HG03457 (cell line): ENCODE measurements around the gene LPCAT3.

Source experiments
- ATAC-seq: cut with Tn5 transposase; IDR thresholded peaks from one replicate; pipeline ENCODE4 v1.9.1; 2021; ENCODE audit warnings: moderate number of reproducible peaks; ENCODE audit not compliant: unreplicated experiment

The LPCAT3 gene

DNA sequence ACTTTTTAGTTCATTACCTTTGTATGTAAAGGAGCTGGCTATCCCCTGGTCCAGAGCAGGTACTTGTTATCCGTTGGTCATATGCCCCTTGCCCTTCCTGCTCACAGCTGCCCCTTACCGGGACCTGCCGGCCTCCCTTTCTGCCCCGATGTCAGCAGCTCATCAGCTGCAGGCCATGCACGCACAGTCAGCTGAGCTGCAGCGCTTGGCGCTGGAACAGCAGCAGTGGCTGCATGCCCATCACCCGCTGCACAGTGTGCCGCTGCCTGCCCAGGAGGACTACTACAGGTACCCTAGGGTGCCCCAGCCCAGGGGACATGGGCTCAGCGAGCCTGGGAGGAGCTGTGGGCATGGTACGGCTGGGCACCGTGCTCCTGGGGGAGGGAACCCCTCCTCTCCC lies 77.0 kb downstream of the LPCAT3 start:
- no peak for ATAC-seq

GRCh38 chr12:6939191-6939540 lies 79.1 kb downstream of the LPCAT3 start:
- no peak for ATAC-seq

DNA sequence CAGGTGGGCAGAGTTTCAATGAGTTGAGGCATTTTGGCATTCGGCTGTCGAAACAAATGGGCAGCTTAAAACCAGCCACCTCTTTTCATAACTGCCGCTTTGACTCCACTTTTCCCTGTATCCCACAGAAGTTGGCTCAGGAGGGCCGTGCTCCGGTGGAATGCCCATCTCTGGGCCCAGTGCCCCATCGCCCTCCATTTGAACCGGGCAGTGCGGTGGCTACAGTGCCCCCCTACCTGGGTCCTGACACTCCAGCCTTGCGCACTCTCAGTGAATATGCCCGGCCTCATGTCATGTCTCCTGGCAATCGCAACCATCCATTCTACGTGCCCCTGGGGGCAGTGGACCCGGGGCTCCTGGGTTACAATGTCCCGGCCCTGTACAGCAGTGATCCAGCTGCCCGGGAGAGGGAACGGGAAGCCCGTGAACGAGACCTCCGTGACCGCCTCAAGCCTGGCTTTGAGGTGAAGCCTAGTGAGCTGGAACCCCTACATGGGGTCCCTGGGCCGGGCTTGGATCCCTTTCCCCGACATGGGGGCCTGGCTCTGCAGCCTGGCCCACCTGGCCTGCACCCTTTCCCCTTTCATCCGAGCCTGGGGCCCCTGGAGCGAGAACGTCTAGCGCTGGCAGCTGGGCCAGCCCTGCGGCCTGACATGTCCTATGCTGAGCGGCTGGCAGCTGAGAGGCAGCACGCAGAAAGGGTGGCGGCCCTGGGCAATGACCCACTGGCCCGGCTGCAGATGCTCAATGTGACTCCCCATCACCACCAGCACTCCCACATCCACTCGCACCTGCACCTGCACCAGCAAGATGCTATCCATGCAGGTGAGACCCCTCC lies 79.7 kb downstream of the LPCAT3 start:
- no peak for ATAC-seq

- ATAC-seq: peak; percentile 68
Measured at GRCh38 chr12:6937481-6938352, 80.6 kb downstream of the LPCAT3 start.

GRCh38 chr12:6936636-6937480 lies 81.4 kb downstream of the LPCAT3 start:
- peak; percentile 3 for ATAC-seq

DNA sequence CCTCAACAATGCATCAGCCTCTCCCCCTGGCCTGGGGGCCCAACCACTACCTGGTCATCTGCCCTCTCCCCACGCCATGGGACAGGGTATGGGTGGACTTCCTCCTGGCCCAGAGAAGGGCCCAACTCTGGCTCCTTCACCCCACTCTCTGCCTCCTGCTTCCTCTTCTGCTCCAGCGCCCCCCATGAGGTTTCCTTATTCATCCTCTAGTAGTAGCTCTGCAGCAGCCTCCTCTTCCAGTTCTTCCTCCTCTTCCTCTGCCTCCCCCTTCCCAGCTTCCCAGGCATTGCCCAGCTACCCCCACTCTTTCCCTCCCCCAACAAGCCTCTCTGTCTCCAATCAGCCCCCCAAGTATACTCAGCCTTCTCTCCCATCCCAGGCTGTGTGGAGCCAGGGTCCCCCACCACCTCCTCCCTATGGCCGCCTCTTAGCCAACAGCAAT lies 82.1 kb downstream of the LPCAT3 start:
- ATAC-seq: no peak

GRCh38 chr12:6935371-6936193 lies 82.7 kb downstream of the LPCAT3 start:
- no peak for ATAC-seq

DNA sequence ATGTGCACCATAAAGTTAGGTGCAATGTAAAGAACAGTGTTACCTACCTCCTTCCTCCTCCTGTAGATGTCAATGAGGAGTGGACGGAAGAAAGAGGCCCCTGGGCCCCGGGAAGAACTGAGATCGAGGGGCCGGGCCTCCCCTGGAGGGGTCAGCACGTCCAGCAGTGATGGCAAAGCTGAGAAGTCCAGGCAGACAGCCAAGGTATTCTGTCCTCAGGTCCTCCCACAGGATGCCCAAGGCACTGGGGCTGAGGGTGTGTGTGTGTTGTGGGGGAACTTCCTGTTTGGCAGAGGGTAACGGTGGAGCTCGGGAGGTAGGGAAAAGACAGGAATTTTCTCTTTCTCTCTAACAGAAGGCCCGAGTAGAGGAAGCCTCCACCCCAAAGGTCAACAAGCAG lies 84.2 kb downstream of the LPCAT3 start:
- ATAC-seq: no peak

GRCh38 chr12:6932766-6933165 lies 85.5 kb downstream of the LPCAT3 start:
- no peak for ATAC-seq

- no peak for ATAC-seq
Measured at GRCh38 chr12:6929466-6930452, 88.5 kb downstream of the LPCAT3 start.

- ATAC-seq: no peak
Measured at GRCh38 chr12:6928703-6929407, 89.4 kb downstream of the LPCAT3 start.

- no peak for ATAC-seq
Measured at GRCh38 chr12:6928022-6928702, 90.1 kb downstream of the LPCAT3 start.

DNA sequence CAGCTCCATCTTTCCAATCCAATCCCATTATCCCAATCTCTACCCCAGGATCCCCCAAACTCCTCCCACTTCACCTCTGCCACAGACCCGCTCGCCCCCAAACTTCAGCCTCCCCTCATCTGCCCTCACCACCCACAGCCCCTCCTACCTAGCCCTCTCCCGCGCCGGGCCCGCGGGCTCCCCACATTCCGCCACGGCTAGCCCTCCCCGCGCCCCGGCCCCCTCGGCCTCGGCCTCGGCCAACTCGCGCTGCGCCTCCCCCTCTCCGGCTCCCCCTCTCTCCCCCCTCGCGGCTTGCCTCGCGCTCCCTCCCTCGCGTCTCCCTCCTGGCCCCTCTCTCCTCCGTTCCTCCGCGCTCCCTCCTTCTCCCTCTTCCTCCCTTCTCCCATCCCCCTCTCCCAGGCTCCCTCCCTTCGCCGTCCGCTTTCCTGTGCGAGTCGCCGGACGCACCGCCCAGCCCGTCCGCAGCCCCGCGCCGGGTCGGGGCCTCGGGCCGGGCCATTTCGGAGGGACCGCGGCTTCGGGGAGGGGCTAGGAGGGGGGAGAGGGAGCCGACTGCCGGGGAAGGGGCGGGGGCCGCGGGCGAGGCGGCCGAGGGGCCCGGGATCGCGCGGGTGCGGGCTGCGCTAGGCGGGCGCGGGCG lies 90.8 kb downstream of the LPCAT3 start, which contains the start of gene ATN1:
Gene ATN1 (plus strand): TSS at position 581 of the 643 bp plus-strand sequence. CDS start 6,043 bp downstream, outside the sequence.
- no peak for ATAC-seq
